ENCODE data around the gene ELFN1. TPM values are rescaled to one million over a fixed set of nuclear protein-coding genes. Genes with fewer than 3 reads are reported as not detected.

Gene ELFN1
- polyA plus RNA-seq, 1 donor (not counting 4 experiments of a cell fraction or from before 2014, with no cell fraction given) = 0.03 TPM

DNA sequence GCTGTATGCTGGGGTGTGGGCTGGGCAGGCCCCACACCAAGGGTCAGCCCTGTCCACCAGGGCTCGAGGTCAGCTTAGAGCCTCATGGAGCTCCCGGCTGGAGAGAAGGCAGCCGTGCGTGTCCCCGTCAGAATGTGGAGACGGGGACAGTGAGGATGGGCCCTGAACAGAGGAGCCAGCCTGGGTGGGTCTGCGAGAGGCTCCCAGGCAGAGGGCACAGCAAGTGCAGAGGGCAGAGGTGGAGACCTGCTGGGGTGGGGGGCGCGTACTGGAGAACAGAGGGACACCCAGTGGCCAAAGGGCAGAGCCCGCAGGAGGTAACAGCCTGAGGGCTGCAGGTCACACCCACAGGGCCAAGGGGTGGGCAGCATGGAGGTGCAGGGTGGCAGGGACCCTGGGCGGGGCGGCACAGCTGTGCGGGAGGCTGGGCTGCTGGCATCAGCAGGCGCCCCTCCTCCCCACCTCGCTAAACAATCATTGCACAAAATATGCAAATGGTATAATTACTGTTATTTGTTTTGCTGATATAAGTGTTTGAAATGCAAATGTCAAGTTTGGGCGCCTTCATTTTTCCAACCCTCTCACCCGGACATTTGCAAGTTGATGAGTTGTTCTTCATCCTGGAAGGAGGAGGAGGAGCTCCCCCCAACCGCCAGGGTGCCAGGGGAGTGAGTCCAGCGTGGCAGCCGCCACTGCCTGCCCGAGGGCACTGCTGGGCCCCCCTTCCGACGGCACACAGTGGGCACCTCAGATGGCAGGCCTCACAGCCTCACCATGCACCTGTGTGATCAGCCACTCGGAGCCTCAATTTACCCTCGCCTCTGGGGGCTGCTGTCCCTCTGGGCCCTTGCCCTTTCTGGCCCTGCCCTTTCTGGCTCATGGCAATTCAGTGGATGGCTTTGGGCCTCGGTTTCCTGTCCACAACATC lies 35.0 kb downstream of the ELFN1 start:
- Histone ChIP-seq H3K4me1 (ENCODE audit: control insufficient read depth, extremely low read depth, insufficient read depth, low read length) (no peaks in the 10 kb centered on the region), H3K9me3 (ENCODE audit: control insufficient read depth, low read depth, low read length) (no peaks in the 10 kb centered on the region), H3K9me1 (ENCODE audit: control insufficient read depth, extremely low read depth, insufficient read depth, low read length) (no peaks in the 10 kb centered on the region), H3K4me2 (ENCODE audit: control insufficient read depth, extremely low read depth, insufficient read depth, low read depth, low read length) (no peak overlapping the region), H3K27ac (ENCODE audit: control insufficient read depth, insufficient read depth, low read length) (no peak overlapping the region), H3K79me2 (ENCODE audit: control insufficient read depth, insufficient read depth, low read length) (no peaks in the 10 kb centered on the region), H3K36me3 (ENCODE audit: control insufficient read depth in 2 of 2, extremely low read depth in 1 of 2, insufficient read depth in 2 of 2, low read length in 2 of 2) (no peaks in the 10 kb centered on the region), H3K27me3 (ENCODE audit: control insufficient read depth, extremely low read depth, insufficient read depth, low read length) (peaks cover 13% of the 10 kb centered on the region), H2AFZ (ENCODE audit: control insufficient read depth, low read length) (no peak overlapping the region), H3K4me3 (ENCODE audit: control insufficient read depth in 2 of 3, extremely low read depth in 1 of 3, insufficient read depth in 2 of 3, low read depth in 1 of 3, low read length in 3 of 3) (no peak overlapping the region), H3K9ac (ENCODE audit: control insufficient read depth, extremely low read depth, insufficient read depth, low read length) (no peak overlapping the region), H4K20me1 (ENCODE audit: control insufficient read depth, extremely low read depth, insufficient read depth, low read length) (no peaks in the 10 kb centered on the region)
- no peak for DNase-seq (ENCODE audit: low read depth, low spot score)
- TF ChIP-seq EZH2 (IDR thresholded peaks at IDR 0.05; ENCODE audit: low read length) = no peak
- TF ChIP-seq CTCF (optimal IDR thresholded peaks at IDR 0.05 in 1 of 3, IDR thresholded peaks at IDR 0.05 in 1 of 3, conservative IDR thresholded peaks at IDR 0.05 in 1 of 3; ENCODE audit: extremely low read depth in 1 of 3, insufficient read depth in 2 of 3, low read length in 3 of 3) = no peak
- dilution Hi-C loops (cut with MboI; ENCODE audit: extremely low pct_ligation_motif_present, low sequenced_read_pairs) = no loop called here
- no peak for FAIRE-seq

- Histone ChIP-seq H3K9ac (ENCODE audit: control insufficient read depth, extremely low read depth, insufficient read depth, low read length) (no peak overlapping the region), H3K27ac (ENCODE audit: control insufficient read depth, insufficient read depth, low read length) (no peak overlapping the region), H3K9me1 (ENCODE audit: control insufficient read depth, extremely low read depth, insufficient read depth, low read length) (no peaks in the 10 kb centered on the region), H3K9me3 (ENCODE audit: control insufficient read depth, low read depth, low read length) (no peaks in the 10 kb centered on the region), H3K4me1 (ENCODE audit: control insufficient read depth, extremely low read depth, insufficient read depth, low read length) (no peaks in the 10 kb centered on the region), H3K79me2 (ENCODE audit: control insufficient read depth, insufficient read depth, low read length) (no peaks in the 10 kb centered on the region), H3K4me3 (ENCODE audit: control insufficient read depth in 2 of 3, extremely low read depth in 1 of 3, insufficient read depth in 2 of 3, low read depth in 1 of 3, low read length in 3 of 3) (no peak overlapping the region), H4K20me1 (ENCODE audit: control insufficient read depth, extremely low read depth, insufficient read depth, low read length) (no peaks in the 10 kb centered on the region), H3K36me3 (ENCODE audit: control insufficient read depth in 2 of 2, extremely low read depth in 1 of 2, insufficient read depth in 2 of 2, low read length in 2 of 2) (no peaks in the 10 kb centered on the region), H3K27me3 (ENCODE audit: control insufficient read depth, extremely low read depth, insufficient read depth, low read length) (peaks cover 13% of the 10 kb centered on the region), H3K4me2 (ENCODE audit: control insufficient read depth, extremely low read depth, insufficient read depth, low read depth, low read length) (no peak overlapping the region), H2AFZ (ENCODE audit: control insufficient read depth, low read length) (no peak overlapping the region)
- no peak for TF ChIP-seq EZH2 (IDR thresholded peaks at IDR 0.05; ENCODE audit: low read length)
- TF ChIP-seq CTCF (optimal IDR thresholded peaks at IDR 0.05 in 1 of 3, IDR thresholded peaks at IDR 0.05 in 1 of 3, conservative IDR thresholded peaks at IDR 0.05 in 1 of 3; ENCODE audit: extremely low read depth in 1 of 3, insufficient read depth in 2 of 3, low read length in 3 of 3) = no peak
- FAIRE-seq (no peak), DNase-seq (ENCODE audit: low read depth, low spot score) (no peak)
- dilution Hi-C loops (cut with MboI; ENCODE audit: extremely low pct_ligation_motif_present, low sequenced_read_pairs) = no loop called here
These were observed 35.8 kb downstream of the ELFN1 start for GRCh38 chr7:1705856-1706255.

Measured in keratinocyte (primary cell).